GM12878 (cell line): Measurements from ENCODE around the gene KASH5. TPM values are rescaled to one million over a fixed set of nuclear protein-coding genes. Genes with fewer than 3 reads are reported as not detected.

ENCODE experiments used
- ATAC-seq: fragments of 200-7000 bp; cut with Tn5 transposase; 3 replicates; pipeline ENCODE4 v1.9.1; 2020; ENCODE audit warnings: mild to moderate bottlenecking, moderate library complexity
- BruUV-seq: library from RNA; stranded (reverse); fragments of 400-500 nt; replicated peaks from 2 replicates; lab custom pipeline; 2021; lab: Mats Ljungman, UMichigan
- CTCF ChIA-PET: fragments of 300-600 bp; sonication (Branson Sonifier 250); formaldehyde crosslinking; extraction: SDS; loops from one replicate; lab custom pipeline; 2021; ENCODE audit warnings: inconsistent platforms; lab: Yijun Ruan, JAX
- POLR2A ChIA-PET: fragments of 350-600 bp; formaldehyde crosslinking; extraction: SDS; loops from one replicate; lab custom pipeline; 2021; ENCODE audit warnings: inconsistent platforms; lab: Charles Lee
- RAD21 ChIA-PET: fragments of 300-600 bp; sonication (Branson Sonifier 250); formaldehyde crosslinking; loops from one replicate; lab custom pipeline; 2023; ENCODE audit warnings: antibody characterized with exemption; ENCODE audit not compliant: unreplicated experiment; lab: Charles Lee
- SMC1A ChIA-PET: fragments of 300-600 bp; sonication (Branson Sonifier 250); formaldehyde crosslinking; loops from one replicate; lab custom pipeline; 2023; ENCODE audit not compliant: unreplicated experiment, uncharacterized antibody; lab: Charles Lee
- DNase-seq: peaks from one replicate; pipeline ENCODE4 v3.0.0-alpha.2; 2011; ENCODE audit warnings: low read depth, low spot score
- FAIRE-seq: peaks from 3 replicates; lab custom pipeline; 2011; peaks lifted over from hg19 to GRCh38; lab: Jason Lieb, UNC
- H2AFZ ChIP-seq: 2 replicates; pipeline ENCODE4 v1.6.0; 2011; ENCODE audit warnings: low read depth, low read length, control low read depth; ENCODE audit not compliant: control insufficient read depth
- H3K27ac ChIP-seq: 2 replicates; pipeline ENCODE4 v1.5.1; 2011; ENCODE audit warnings: control low read depth; ENCODE audit not compliant: control insufficient read depth, insufficient read depth
- H3K27me3 ChIP-seq, 2 experiments: replicated peaks in 1 of 2; 2 replicates each; pipeline versions ENCODE4 v1.6.0 to v1.6.1; 2011; ENCODE audit warnings: low read length in 1 of 2; ENCODE audit not compliant: control insufficient read depth in 2 of 2, insufficient read depth in 2 of 2
- H3K36me3 ChIP-seq, 2 experiments: 2 replicates each; pipeline ENCODE4 v1.5.1; 2011; ENCODE audit warnings: low read length in 1 of 2; ENCODE audit not compliant: control insufficient read depth in 2 of 2, insufficient read depth in 2 of 2
- H3K4me1 ChIP-seq: 2 replicates; pipeline ENCODE4 v1.6.1; 2011; ENCODE audit warnings: mild to moderate bottlenecking, low read length, moderate library complexity, mixed read lengths; ENCODE audit not compliant: control insufficient read depth, insufficient read depth
- H3K4me2 ChIP-seq: 2 replicates; pipeline ENCODE4 v1.6.0; 2011; ENCODE audit warnings: control low read depth; ENCODE audit not compliant: control insufficient read depth, insufficient read depth
- H3K4me3 ChIP-seq: fragments of 200-600 bp; sonication (generic); 2 replicates; pipeline ENCODE4 v1.5.1; 2016
- H3K79me2 ChIP-seq: 2 replicates; pipeline ENCODE4 v1.6.0; 2011; ENCODE audit warnings: low read length; ENCODE audit not compliant: control insufficient read depth, insufficient read depth
- H3K9ac ChIP-seq: 2 replicates; pipeline ENCODE4 v1.8.0; 2011; ENCODE audit warnings: low read length, control low read depth, mixed read lengths; ENCODE audit not compliant: control insufficient read depth, insufficient read depth
- H3K9me3 ChIP-seq: replicated peaks from 3 replicates; pipeline ENCODE4 v1.5.1; 2011; ENCODE audit warnings: mild to moderate bottlenecking, low read length; ENCODE audit not compliant: control insufficient read depth, insufficient read depth
- H4K20me1 ChIP-seq: 2 replicates; pipeline ENCODE4 v1.6.0; 2011; ENCODE audit not compliant: control insufficient read depth, insufficient read depth
- BHLHE40 ChIP-seq, 2 experiments: fragments of 450-650 bp in 1 of 2; IDR thresholded peaks; 2 replicates each; pipeline ENCODE4 v1.6.1; 2011 to 2017; ENCODE audit warnings: low read depth in 2 of 2, borderline replicate concordance in 1 of 2, improper control_type of control experiment in 1 of 2, low read length in 1 of 2, mild to moderate bottlenecking in 1 of 2
- BRCA1 ChIP-seq: IDR thresholded peaks from 2 replicates; pipeline ENCODE4 v1.6.1; 2011; ENCODE audit warnings: low read depth, low read length, improper control_type of control experiment
- EZH2 ChIP-seq: IDR thresholded peaks from 2 replicates; pipeline ENCODE4 v1.6.1; 2012; ENCODE audit warnings: low read depth, mild to moderate bottlenecking, control low read depth, inconsistent platforms, low read length, borderline replicate concordance; ENCODE audit not compliant: control insufficient read depth
- KAT2A ChIP-seq: conservative IDR thresholded peaks from 2 replicates; pipeline ENCODE4 v1.6.1; 2011; ENCODE audit warnings: low read depth, low read length; ENCODE audit not compliant: control insufficient read depth
- LARP7 ChIP-seq: fragments of 450-650 bp; IDR thresholded peaks from 2 replicates; pipeline ENCODE4 v1.6.1; 2017; ENCODE audit warnings: mild to moderate bottlenecking
- MEF2A ChIP-seq: IDR thresholded peaks from 2 replicates; pipeline ENCODE4 v1.6.1; 2011; ENCODE audit warnings: low read depth, mild to moderate bottlenecking, low read length, moderate library complexity; ENCODE audit not compliant: insufficient read depth
- MTA2 ChIP-seq: fragments of 450-650 bp; IDR thresholded peaks from 2 replicates; pipeline ENCODE4 v1.6.1; 2016; ENCODE audit warnings: low read depth, mild to moderate bottlenecking, moderate library complexity
- PAX5 ChIP-seq: IDR thresholded peaks from 2 replicates; pipeline ENCODE4 v1.6.1; 2011; ENCODE audit warnings: low read depth, low read length, borderline replicate concordance
- POLR2AphosphoS5 ChIP-seq: IDR thresholded peaks from 2 replicates; pipeline ENCODE4 v1.6.1; 2011; ENCODE audit warnings: mild to moderate bottlenecking, low read length, inconsistent platforms
- SMAD5 ChIP-seq: IDR thresholded peaks from 2 replicates; pipeline ENCODE4 v1.6.1; 2016; ENCODE audit warnings: antibody characterized with exemption, low read depth
- STAT1 ChIP-seq: fragments of 450-650 bp; conservative IDR thresholded peaks from 2 replicates; pipeline ENCODE4 v1.6.1; 2014; ENCODE audit warnings: antibody characterized with exemption, mild to moderate bottlenecking
- STAT3 ChIP-seq: IDR thresholded peaks from 2 replicates; pipeline ENCODE4 v1.6.1; 2011; ENCODE audit warnings: low read depth, low read length, improper control_type of control experiment
- ZNF217 ChIP-seq: fragments of 450-650 bp; IDR thresholded peaks from 2 replicates; pipeline ENCODE4 v1.6.1; 2017; ENCODE audit warnings: antibody characterized with exemption, mild to moderate bottlenecking
- WGBS: methylation state at CpG from one replicate; pipeline ENCODE4 v1.1.6; 2016; ENCODE audit warnings: low lambda C conversion rate; ENCODE audit not compliant: insufficient replicate concordance, insufficient coverage; ENCODE audit errors: missing lambda C conversion rate; 5-methylcytosine and 5-hydroxymethylcytosine counted together
- in situ Hi-C: fragments of 300-500 bp; cut with MboI; formaldehyde crosslinking; loops from 9 replicates; pipeline ENCODE4 v1.14.3; 2018; ENCODE audit warnings: mixed read lengths
- intact Hi-C: fragments of 100-400 bp; cut with micrococcal nuclease; formaldehyde crosslinking; loops from one replicate; pipeline ENCODE4 v1.14.2; 2022; ENCODE audit not compliant: unreplicated experiment
- polyA plus RNA-seq, 11 experiments: library from polyadenylated mRNA; depleted of rRNA in 4 of 11; unstranded in 6 of 11; stranded (reverse) in 5 of 11; fragments of >200 nt; fragmentation: Nextera tagmentation in 4 of 11; fragmentation: Illumina TruSeq in 1 of 11; extraction: Ambion mirVana in 4 of 11; extraction: Trizol in 1 of 11; gene quantifications; 1 replicate in 1 of 11; 2 replicates in 10 of 11; pipeline versions ENCODE4 v1.2.1 to v1.2.3, GENCODE V29; 2011 to 2016; ENCODE audit warnings: inconsistent platforms in 2 of 11, missing spikeins in 2 of 11, low read depth in 1 of 11
- total RNA-seq, 4 experiments: library from RNA; depleted of rRNA in 3 of 4; stranded (reverse); fragments of >200 nt in 3 of 4; fragmentation: Illumina TruSeq in 1 of 4; extraction: Trizol in 1 of 4; gene quantifications; 2 replicates each; pipeline versions ENCODE4 v1.2.1 to v1.2.3, GENCODE V29; 2013 to 2021

KASH5 gene
- total and polyA plus RNA-seq, 10 of the 15 experiments (the other 5 are each of a cell fraction or from before 2014, with no cell fraction given): 0.03 to 0.06 (median 0.05) TPM; not detected in 7

- no TSS peak for BruUV-seq
- H3K9ac ChIP-seq: no peak overlapping the region
- FAIRE-seq (no peak), ATAC-seq (no peak), DNase-seq (no peak)
- H3K9me3 ChIP-seq: no peaks in the 10 kb centered on the region; the same call in 2 of the 3 replicates
- RAD21 ChIA-PET: no interaction called here
- H3K79me2 ChIP-seq: no peaks in the 10 kb centered on the region
- H4K20me1 ChIP-seq: no peaks in the 10 kb centered on the region
- H3K4me2 ChIP-seq: no peak overlapping the region
- H3K27me3 ChIP-seq: no peaks in the 10 kb centered on the region
- no peaks in the 10 kb centered on the region for H3K4me1 ChIP-seq
- no peak overlapping the region for H2AFZ ChIP-seq
- TF ChIP-seq LARP7 (no peak), PAX5 (no peak), MTA2 (no peak), POLR2AphosphoS5 (no peak), STAT3 (no peak), ZNF217 (no peak), SMAD5 (no peak), BHLHE40 (IDR thresholded peaks at IDR 0.05; ENCODE audit: borderline replicate concordance in 1 of 2, low read depth in 2 of 2, low read length in 1 of 2) (no peak), BRCA1 (no peak), KAT2A (no peak), STAT1 (no peak), MEF2A (no peak), EZH2 (no peak)
- no peak overlapping the region for H3K27ac ChIP-seq
- POLR2A ChIA-PET: interaction anchor here (0.6 to 0.8 kb wide), 2 partner anchors 8 to 100 kb away, joined by 3 to 5 read pairs; no protein-coding TSS in a partner anchor
- intact Hi-C loops: no loop called here
- WGBS: 45% methylated on average over 2 of the region's 2 CpGs
- no peaks in the 10 kb centered on the region for H3K36me3 ChIP-seq
- SMC1A ChIA-PET: interaction anchor here (1.0 kb wide), 1 partner anchor 16 kb away, joined by 3 read pairs; no protein-coding TSS in a partner anchor
- no peak overlapping the region for H3K4me3 ChIP-seq
- CTCF ChIA-PET: no interaction called here
- in situ Hi-C loops: no loop called here
Measured at GRCh38 chr19:49349567-49349966, 38.5 kb upstream of the KASH5 start.
